Cardiac muscle cell (in vitro differentiated cells and primary cell): ENCODE data around the gene MYD88. TPM values are rescaled to one million over a fixed set of nuclear protein-coding genes. Genes with fewer than 3 reads are reported as not detected.

ENCODE experiments used
- DNase-seq, 2 donors: peaks; one replicate each; pipeline versions ENCODE4 v3.0.0 to v3.0.0-alpha.2; 2010 to 2017; ENCODE audit warnings: low read depth in 1 of 2, low spot score in 1 of 2
- H3K27ac ChIP-seq: fragments of 200-600 bp; sonication (generic); 2 replicates; pipeline ENCODE4 v1.5.1; 2016
- H3K27me3 ChIP-seq: fragments of 200-600 bp; sonication (generic); 2 replicates; pipeline ENCODE4 v1.6.0; 2016; ENCODE audit warnings: control low read depth
- H3K36me3 ChIP-seq: fragments of 200-600 bp; sonication (generic); 2 replicates; pipeline ENCODE4 v1.5.1; 2016; ENCODE audit warnings: control low read depth
- H3K4me1 ChIP-seq: fragments of 200-600 bp; sonication (generic); 2 replicates; pipeline ENCODE4 v1.8.1; 2017; ENCODE audit warnings: low read depth, mild to moderate bottlenecking, mixed run types
- H3K4me3 ChIP-seq: fragments of 200-600 bp; sonication (generic); 2 replicates; pipeline ENCODE4 v1.5.1; 2016; ENCODE audit warnings: mild to moderate bottlenecking
- H3K9me3 ChIP-seq: fragments of 200-600 bp; sonication (generic); 2 replicates; pipeline ENCODE4 v1.5.1; 2017; ENCODE audit warnings: low read depth, mild to moderate bottlenecking, control low read depth
- polyA plus RNA-seq: library from polyadenylated mRNA; unstranded; fragments of >200 nt; fragmentation: Nextera tagmentation; extraction: Ambion mirVana; gene quantifications from 2 replicates; pipeline ENCODE4 v1.2.1, GENCODE V29; 2016
- total RNA-seq: library from RNA; depleted of rRNA; stranded (reverse); fragments of >200 nt; gene quantifications from 2 replicates; pipeline ENCODE4 v1.2.3, GENCODE V29; 2016
- TF ChIP-seq, protein P1 (sequence below): IDR thresholded peaks from 2 replicates; pipeline ENCODE4 v1.5.1; 2012; ENCODE audit warnings: low read depth, mild to moderate bottlenecking, low read length

The MYD88 gene
- total and polyA plus RNA-seq, 2 experiments from 2014 or later = 2.5 to 7.2 TPM

DNA sequence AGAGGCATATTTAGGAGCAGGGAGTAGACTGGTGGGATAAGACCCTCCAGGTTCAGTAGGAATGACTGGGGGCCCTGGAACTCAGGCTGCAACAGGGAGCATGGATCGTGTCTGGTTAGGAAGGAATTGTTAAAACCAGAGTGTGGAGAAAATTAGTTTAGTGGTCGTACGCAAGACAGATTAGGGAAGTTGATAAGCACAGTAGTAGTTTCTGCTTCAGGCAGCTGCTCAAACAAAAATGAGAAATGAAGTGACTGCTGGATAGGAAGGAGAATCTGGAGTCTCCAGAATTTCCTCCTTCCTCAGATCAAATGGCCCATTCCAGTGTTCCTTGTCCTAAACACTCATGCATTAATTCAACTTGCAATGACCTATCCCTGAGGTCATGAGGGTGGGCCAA, 11.2 kb downstream of the MYD88 start:
- no peak for DNase-seq
- Histone ChIP-seq H3K27me3 (no peaks in the 10 kb centered on the region), H3K36me3 (no peaks in the 10 kb centered on the region), H3K4me1 (no peaks in the 10 kb centered on the region), H3K4me3 (no peak overlapping the region), H3K27ac (no peak overlapping the region), H3K9me3 (no peaks in the 10 kb centered on the region)
- TF ChIP-seq, protein P1, sequence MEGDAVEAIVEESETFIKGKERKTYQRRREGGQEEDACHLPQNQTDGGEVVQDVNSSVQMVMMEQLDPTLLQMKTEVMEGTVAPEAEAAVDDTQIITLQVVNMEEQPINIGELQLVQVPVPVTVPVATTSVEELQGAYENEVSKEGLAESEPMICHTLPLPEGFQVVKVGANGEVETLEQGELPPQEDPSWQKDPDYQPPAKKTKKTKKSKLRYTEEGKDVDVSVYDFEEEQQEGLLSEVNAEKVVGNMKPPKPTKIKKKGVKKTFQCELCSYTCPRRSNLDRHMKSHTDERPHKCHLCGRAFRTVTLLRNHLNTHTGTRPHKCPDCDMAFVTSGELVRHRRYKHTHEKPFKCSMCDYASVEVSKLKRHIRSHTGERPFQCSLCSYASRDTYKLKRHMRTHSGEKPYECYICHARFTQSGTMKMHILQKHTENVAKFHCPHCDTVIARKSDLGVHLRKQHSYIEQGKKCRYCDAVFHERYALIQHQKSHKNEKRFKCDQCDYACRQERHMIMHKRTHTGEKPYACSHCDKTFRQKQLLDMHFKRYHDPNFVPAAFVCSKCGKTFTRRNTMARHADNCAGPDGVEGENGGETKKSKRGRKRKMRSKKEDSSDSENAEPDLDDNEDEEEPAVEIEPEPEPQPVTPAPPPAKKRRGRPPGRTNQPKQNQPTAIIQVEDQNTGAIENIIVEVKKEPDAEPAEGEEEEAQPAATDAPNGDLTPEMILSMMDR = no peak

- Histone ChIP-seq H3K9me3 (no peaks in the 10 kb centered on the region), H3K27me3 (no peaks in the 10 kb centered on the region), H3K36me3 (no peaks in the 10 kb centered on the region), H3K4me3 (no peak overlapping the region), H3K4me1 (no peaks in the 10 kb centered on the region), H3K27ac (no peak overlapping the region)
- TF ChIP-seq, protein P1 = no peak
- no peak for DNase-seq
These were observed 12.5 kb downstream of the MYD88 start for GRCh38 chr3:38150780-38151528.

DNA sequence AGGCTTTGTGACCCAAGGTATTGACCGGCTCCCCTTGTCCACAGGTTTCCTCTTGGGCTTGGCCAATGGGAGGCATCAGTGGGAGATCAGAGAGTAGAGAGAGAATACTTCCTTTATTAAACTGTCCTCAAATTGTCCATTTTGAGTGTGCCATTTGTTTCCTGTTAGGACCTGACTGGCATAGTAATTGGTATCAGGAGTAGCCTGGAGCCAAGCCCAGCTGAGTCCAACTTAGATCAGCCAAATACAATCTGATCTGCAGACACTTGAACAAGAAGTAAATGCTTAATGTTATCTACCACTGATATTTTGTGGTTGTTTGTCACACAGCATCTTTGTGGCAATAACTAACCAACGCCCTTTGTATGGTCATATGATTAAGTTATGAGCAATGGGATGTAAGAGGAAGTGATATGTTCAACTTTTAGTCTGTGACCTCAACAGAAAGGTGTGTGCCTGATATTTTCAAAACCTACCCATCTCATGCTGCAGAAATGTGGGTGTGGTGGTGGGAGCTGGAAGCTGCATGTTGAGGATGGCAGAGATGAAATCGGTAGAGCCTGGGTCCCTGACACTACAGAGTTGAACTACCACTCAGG, 13.3 kb downstream of the MYD88 start:
- no peak for DNase-seq
- Histone ChIP-seq H3K4me3 (no peak overlapping the region), H3K9me3 (no peaks in the 10 kb centered on the region), H3K27me3 (no peaks in the 10 kb centered on the region), H3K4me1 (no peaks in the 10 kb centered on the region), H3K36me3 (no peaks in the 10 kb centered on the region), H3K27ac (no peak overlapping the region)
- TF ChIP-seq, protein P1 = no peak

- Histone ChIP-seq H3K4me3 (no peak overlapping the region), H3K36me3 (no peaks in the 10 kb centered on the region), H3K27me3 (no peaks in the 10 kb centered on the region), H3K4me1 (no peaks in the 10 kb centered on the region), H3K9me3 (no peaks in the 10 kb centered on the region), H3K27ac (no peak overlapping the region)
- TF ChIP-seq, protein P1 = no peak
- no peak for DNase-seq
These were observed 14.1 kb downstream of the MYD88 start for GRCh38 chr3:38152609-38153008.

DNA sequence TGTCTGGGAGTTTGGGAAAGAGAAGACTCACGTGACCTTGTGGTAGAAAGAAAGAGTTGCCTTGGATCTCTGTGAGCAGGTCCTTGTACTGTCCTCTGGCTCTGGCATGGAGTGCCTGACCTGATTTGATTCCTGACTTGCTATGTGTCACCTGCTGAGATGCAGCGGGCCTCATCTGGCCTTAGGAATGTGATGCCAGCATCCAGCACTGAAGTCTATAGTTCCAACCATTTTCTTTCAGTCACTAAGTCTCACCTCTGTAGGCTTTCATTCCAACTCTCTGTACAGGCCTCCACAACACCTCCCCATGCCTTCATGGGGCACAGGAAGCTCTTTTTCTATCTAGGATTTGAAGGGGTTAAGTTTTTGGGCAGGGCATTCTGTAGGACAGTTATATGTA, 14.8 kb downstream of the MYD88 start:
- no peaks in the 10 kb centered on the region for H3K9me3 ChIP-seq
- DNase-seq = no peak
- TF ChIP-seq, protein P1 = no peak
- no peaks in the 10 kb centered on the region for H3K27me3 ChIP-seq
- no peaks in the 10 kb centered on the region for H3K36me3 ChIP-seq
- no peaks in the 10 kb centered on the region for H3K4me1 ChIP-seq
- no peak overlapping the region for H3K27ac ChIP-seq
- H3K4me3 ChIP-seq = no peak overlapping the region
